HCT116 (cell line): Measurements from ENCODE around the gene CHMP2A.
"Not testable (repeated sequence)": the region's sequence is repeated elsewhere in the genome, so short reads cannot be mapped to it uniquely, and the experiment has no call there.

Experiments
- ATF3 ChIP-seq: IDR thresholded peaks from 2 replicates; pipeline ENCODE4 v1.6.1; 2012
- CTCF ChIP-seq, 3 experiments: fragments of 200-600 bp in 1 of 3; sonication (generic) in 1 of 3; IDR thresholded peaks in 2 of 3; conservative IDR thresholded peaks in 1 of 3; 2 replicates each; pipeline ENCODE4 v1.5.1; 2012 to 2017; ENCODE audit warnings: low read depth in 2 of 3, low read length in 2 of 3, antibody characterized with exemption in 1 of 3, borderline replicate concordance in 1 of 3, control low read depth in 1 of 3, mild to moderate bottlenecking in 1 of 3, mixed read lengths in 1 of 3, mixed run types in 1 of 3, moderate library complexity in 1 of 3; ENCODE audit not compliant: insufficient read depth in 1 of 3
- EZH2 ChIP-seq: fragments of 200-600 bp; sonication (generic); IDR thresholded peaks from 2 replicates; pipeline ENCODE4 v1.6.1; 2017; ENCODE audit warnings: antibody characterized with exemption, mixed run types
- EZH2phosphoT487 ChIP-seq: fragments of 200-600 bp; IDR thresholded peaks from 2 replicates; pipeline ENCODE4 v1.6.1; 2018; ENCODE audit warnings: antibody characterized with exemption, borderline replicate concordance
- POLR2A ChIP-seq: IDR thresholded peaks from 2 replicates; pipeline ENCODE4 v1.7.0; 2011; ENCODE audit warnings: borderline replicate concordance; ENCODE audit not compliant: insufficient read depth, insufficient read length; ENCODE audit errors: extremely low read depth
- POLR2AphosphoS5 ChIP-seq: IDR thresholded peaks from 2 replicates; pipeline ENCODE4 v1.6.1; 2011; ENCODE audit warnings: mild to moderate bottlenecking, low read depth, low read length, moderate library complexity
- RAD21 ChIP-seq: IDR thresholded peaks from 2 replicates; pipeline ENCODE4 v1.6.1; 2012; ENCODE audit warnings: low read depth, mild to moderate bottlenecking
- REST ChIP-seq: IDR thresholded peaks from 2 replicates; pipeline ENCODE4 v1.6.1; 2012; ENCODE audit warnings: low read depth
- SIN3A ChIP-seq: IDR thresholded peaks from 2 replicates; pipeline ENCODE4 v1.6.1; 2012; ENCODE audit warnings: low read depth
- TF ChIP-seq, protein P1 (sequence below): IDR thresholded peaks from 2 replicates; pipeline ENCODE4 v1.6.1; 2012

DNA sequence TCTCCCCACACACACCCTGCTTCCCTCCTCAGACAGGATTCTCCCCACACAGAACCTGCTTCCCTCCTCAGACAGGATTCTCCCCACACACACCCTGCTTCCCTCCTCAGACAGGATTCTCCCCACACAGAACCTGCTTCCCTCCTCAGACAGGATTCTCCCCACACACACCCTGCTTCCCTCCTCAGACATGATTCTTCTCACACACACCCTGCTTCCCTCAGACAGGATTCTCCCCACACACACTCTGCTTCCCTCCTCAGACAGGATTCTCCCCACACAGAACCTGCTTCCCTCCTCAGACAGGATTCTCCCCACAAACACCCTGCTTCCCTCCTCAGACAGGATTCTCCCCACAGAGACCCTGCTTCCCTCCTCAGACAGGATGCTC lies 15.7 kb downstream of the CHMP2A start:
- TF ChIP-seq CTCF (IDR thresholded peaks at IDR 0.05 in 2 of 3, conservative IDR thresholded peaks at IDR 0.05 in 1 of 3; ENCODE audit: borderline replicate concordance in 1 of 3, insufficient read depth in 1 of 3, low read depth in 2 of 3, low read length in 2 of 3); REST; ATF3; SIN3A; POLR2A; RAD21; POLR2AphosphoS5; EZH2phosphoT487; EZH2: not testable (repeated sequence)
- TF ChIP-seq, protein P1, sequence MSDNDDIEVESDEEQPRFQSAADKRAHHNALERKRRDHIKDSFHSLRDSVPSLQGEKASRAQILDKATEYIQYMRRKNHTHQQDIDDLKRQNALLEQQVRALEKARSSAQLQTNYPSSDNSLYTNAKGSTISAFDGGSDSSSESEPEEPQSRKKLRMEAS, result not testable (repeated sequence)
